22Rv1 (cell line): ENCODE measurements around the gene MMADHC.

Experiments used
- ZFX ChIP-seq: fragments of 450-650 bp; IDR thresholded peaks from 2 replicates; pipeline ENCODE4 v1.6.1; 2017; ENCODE audit warnings: antibody characterized with exemption, borderline replicate concordance
- TF ChIP-seq, protein P1 (sequence below): fragments of 450-650 bp; IDR thresholded peaks from 2 replicates; pipeline ENCODE4 v1.5.1; 2017; ENCODE audit warnings: mild to moderate bottlenecking

DNA sequence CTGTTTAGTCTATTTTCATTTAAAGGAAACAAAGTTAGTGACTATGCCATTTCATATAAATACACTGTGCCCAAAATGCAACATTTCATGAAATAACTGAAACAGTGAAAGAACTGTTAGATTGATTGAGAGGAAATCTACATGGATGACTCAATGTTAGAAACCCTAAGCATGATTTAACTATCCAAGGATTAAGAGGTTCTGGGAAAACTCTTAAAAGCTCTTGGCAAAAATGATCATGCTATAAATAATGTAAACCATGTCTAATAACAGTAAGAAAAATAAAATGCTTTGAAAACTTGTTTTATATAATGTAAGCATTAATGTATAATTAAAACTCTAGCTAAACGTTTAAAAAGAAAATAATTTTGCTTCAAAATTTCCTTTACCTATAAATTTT lies 23.5 kb downstream of the MMADHC start:
- TF ChIP-seq, protein P1, sequence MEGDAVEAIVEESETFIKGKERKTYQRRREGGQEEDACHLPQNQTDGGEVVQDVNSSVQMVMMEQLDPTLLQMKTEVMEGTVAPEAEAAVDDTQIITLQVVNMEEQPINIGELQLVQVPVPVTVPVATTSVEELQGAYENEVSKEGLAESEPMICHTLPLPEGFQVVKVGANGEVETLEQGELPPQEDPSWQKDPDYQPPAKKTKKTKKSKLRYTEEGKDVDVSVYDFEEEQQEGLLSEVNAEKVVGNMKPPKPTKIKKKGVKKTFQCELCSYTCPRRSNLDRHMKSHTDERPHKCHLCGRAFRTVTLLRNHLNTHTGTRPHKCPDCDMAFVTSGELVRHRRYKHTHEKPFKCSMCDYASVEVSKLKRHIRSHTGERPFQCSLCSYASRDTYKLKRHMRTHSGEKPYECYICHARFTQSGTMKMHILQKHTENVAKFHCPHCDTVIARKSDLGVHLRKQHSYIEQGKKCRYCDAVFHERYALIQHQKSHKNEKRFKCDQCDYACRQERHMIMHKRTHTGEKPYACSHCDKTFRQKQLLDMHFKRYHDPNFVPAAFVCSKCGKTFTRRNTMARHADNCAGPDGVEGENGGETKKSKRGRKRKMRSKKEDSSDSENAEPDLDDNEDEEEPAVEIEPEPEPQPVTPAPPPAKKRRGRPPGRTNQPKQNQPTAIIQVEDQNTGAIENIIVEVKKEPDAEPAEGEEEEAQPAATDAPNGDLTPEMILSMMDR = no peak
- no peak for TF ChIP-seq ZFX
